H1 (cell line): ENCODE data around the gene GRIK2. TPM values are rescaled to one million over a fixed set of nuclear protein-coding genes. Genes with fewer than 3 reads are reported as not detected.

ENCODE experiments used
- RBBP5 ChIP-seq: IDR thresholded peaks from 2 replicates; pipeline ENCODE4 v1.7.1; 2012; ENCODE audit warnings: low read depth, mild to moderate bottlenecking, inconsistent platforms, low read length, moderate library complexity, borderline replicate concordance
- SUZ12 ChIP-seq: fragments of 200-600 bp; sonication (generic); IDR thresholded peaks from 2 replicates; pipeline ENCODE4 v1.6.1; 2012; ENCODE audit warnings: mild to moderate bottlenecking, inconsistent platforms, low read length, moderate library complexity, mixed read lengths
- polyA plus RNA-seq, 7 experiments: library from polyadenylated mRNA; depleted of rRNA in 3 of 7; stranded (reverse) in 5 of 7; unstranded in 2 of 7; fragments of >200 nt in 5 of 7; fragments of 200-250 nt in 2 of 7; gene quantifications; 1 replicate in 5 of 7; 2 replicates in 1 of 7; 4 replicates in 1 of 7; pipeline versions ENCODE4 v1.2.1 to v1.2.3, GENCODE V29; 2011 to 2013; ENCODE audit warnings: missing spikeins in 2 of 7, mixed read lengths in 2 of 7
- total RNA-seq: library from RNA; stranded (reverse); fragmentation: NEBNext Ultra II Directional; extraction: Animal tissue kit (Norgen Biotek cat#: 25700); gene quantifications from 2 replicates; pipeline ENCODE4 v1.2.1, GENCODE V29; 2021
- TF ChIP-seq, protein P1 (sequence below): IDR thresholded peaks from 2 replicates; pipeline ENCODE4 v1.6.1; 2012; ENCODE audit warnings: inconsistent platforms
- TF ChIP-seq, protein P2 (sequence below): IDR thresholded peaks from 2 replicates; pipeline ENCODE4 v1.6.1; 2011; ENCODE audit warnings: low read depth, mild to moderate bottlenecking, low read length; ENCODE audit not compliant: insufficient read depth

The GRIK2 gene
- total and polyA plus RNA-seq, 2 of the 8 experiments (the other 6 are each of a cell fraction or from before 2014, with no cell fraction given): 1.8 to 2.2 TPM

DNA sequence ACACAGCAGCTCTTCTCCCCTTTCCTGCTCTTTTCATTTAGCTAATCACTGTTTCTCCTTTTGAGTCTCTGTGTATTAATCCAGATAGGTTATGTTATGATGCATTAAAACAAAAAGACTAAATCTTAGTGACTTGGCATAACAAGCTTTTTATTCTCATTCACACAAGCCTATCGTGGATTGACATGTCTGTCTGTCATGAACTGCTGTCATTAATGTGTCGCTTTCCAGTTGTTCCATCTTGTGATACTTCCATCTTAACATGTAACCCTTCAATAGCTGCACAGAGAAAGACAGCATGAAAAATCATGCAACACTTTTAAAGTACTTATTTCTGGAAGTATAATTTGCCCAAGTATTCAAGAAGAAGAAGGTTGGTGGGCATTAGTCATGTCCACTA lies 128.7 kb downstream of the GRIK2 start (continued):
- TF ChIP-seq, protein P1, sequence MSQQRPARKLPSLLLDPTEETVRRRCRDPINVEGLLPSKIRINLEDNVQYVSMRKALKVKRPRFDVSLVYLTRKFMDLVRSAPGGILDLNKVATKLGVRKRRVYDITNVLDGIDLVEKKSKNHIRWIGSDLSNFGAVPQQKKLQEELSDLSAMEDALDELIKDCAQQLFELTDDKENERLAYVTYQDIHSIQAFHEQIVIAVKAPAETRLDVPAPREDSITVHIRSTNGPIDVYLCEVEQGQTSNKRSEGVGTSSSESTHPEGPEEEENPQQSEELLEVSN: no peak
- TF ChIP-seq, protein P2, sequence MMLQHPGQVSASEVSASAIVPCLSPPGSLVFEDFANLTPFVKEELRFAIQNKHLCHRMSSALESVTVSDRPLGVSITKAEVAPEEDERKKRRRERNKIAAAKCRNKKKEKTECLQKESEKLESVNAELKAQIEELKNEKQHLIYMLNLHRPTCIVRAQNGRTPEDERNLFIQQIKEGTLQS: no peak
- TF ChIP-seq RBBP5: no peak
- TF ChIP-seq SUZ12: no peak
- TF ChIP-seq, all 59 proteins: peak for 0
